H1 (cell line): ENCODE measurements around the gene ABCC2. TPM values are rescaled to one million over a fixed set of nuclear protein-coding genes. Genes with fewer than 3 reads are reported as not detected.

Experiments
- CTCF ChIA-PET: fragments of 300-600 bp; sonication (Branson Sonifier 250); formaldehyde crosslinking; loops from one replicate; lab custom pipeline; 2021; ENCODE audit not compliant: partially characterized antibody; lab: Charles Lee
- POLR2A ChIA-PET: fragments of 300-600 bp; sonication (Branson Sonifier 250); formaldehyde crosslinking; loops from one replicate; lab custom pipeline; 2021; ENCODE audit warnings: inconsistent platforms; ENCODE audit not compliant: partially characterized antibody; lab: Charles Lee
- DNase-seq, 2 experiments: peaks; one replicate each; pipeline versions ENCODE4 v3.0.0 to v3.0.0-alpha.2; 2010 to 2022; ENCODE audit warnings: low spot score in 2 of 2, low read depth in 1 of 2, mixed read lengths in 1 of 2
- FAIRE-seq: peaks from 2 replicates; lab custom pipeline; 2011; peaks lifted over from hg19 to GRCh38; lab: Jason Lieb, UNC
- H2AFZ ChIP-seq: 2 replicates; pipeline ENCODE4 v1.8.1; 2012; ENCODE audit warnings: low read length, inconsistent platforms
- H2AK5ac ChIP-seq: 2 replicates; pipeline ENCODE4 v1.6.1; 2013; ENCODE audit warnings: low read depth, low read length
- H2BK120ac ChIP-seq: replicated peaks from 2 replicates; pipeline ENCODE3; 2013; ENCODE audit warnings: low read depth, low read length, inconsistent platforms
- H2BK12ac ChIP-seq: 2 replicates; pipeline ENCODE4 v1.6.1; 2013; ENCODE audit warnings: low read depth, low read length
- H2BK15ac ChIP-seq: 2 replicates; pipeline ENCODE4 v1.6.1; 2013; ENCODE audit warnings: low read length
- H2BK20ac ChIP-seq: 2 replicates; pipeline ENCODE4 v1.6.1; 2013; ENCODE audit warnings: low read length
- H2BK5ac ChIP-seq: 2 replicates; pipeline ENCODE4 v1.6.1; 2013; ENCODE audit warnings: low read depth, low read length
- H3K14ac ChIP-seq: 2 replicates; pipeline ENCODE4 v1.6.1; 2013; ENCODE audit warnings: inconsistent platforms; ENCODE audit not compliant: insufficient read length
- H3K18ac ChIP-seq: 2 replicates; pipeline ENCODE4 v1.6.1; 2013; ENCODE audit warnings: low read length; ENCODE audit errors: extremely low read depth
- H3K23ac ChIP-seq: 2 replicates; pipeline ENCODE4 v1.6.1; 2013; ENCODE audit warnings: inconsistent platforms; ENCODE audit not compliant: insufficient read length
- H3K23me2 ChIP-seq: 2 replicates; pipeline ENCODE4 v1.6.1; 2013; ENCODE audit warnings: low read depth, low read length
- H3K27ac ChIP-seq: 2 replicates; pipeline ENCODE4 v1.6.1; 2011; ENCODE audit warnings: low read depth, low read length, inconsistent platforms
- H3K27me3 ChIP-seq, 4 experiments: replicated peaks in 1 of 4; 1 replicate in 1 of 4; 2 replicates in 3 of 4; pipeline versions ENCODE4 v1.6.1 to v1.8.1; 2011 to 2013; ENCODE audit warnings: low read length in 3 of 4, mild to moderate bottlenecking in 3 of 4, inconsistent platforms in 2 of 4, mixed read lengths in 2 of 4, moderate library complexity in 1 of 4; ENCODE audit not compliant: control insufficient read depth in 3 of 4, insufficient read depth in 3 of 4; ENCODE audit errors: extremely low read depth in 1 of 4
- H3K36me3 ChIP-seq, 4 experiments: 2 replicates each; pipeline versions ENCODE4 v1.6.1 to v1.8.1; 2011 to 2013; ENCODE audit warnings: mild to moderate bottlenecking in 4 of 4, low read length in 3 of 4, moderate library complexity in 2 of 4, control low read depth in 1 of 4, inconsistent platforms in 1 of 4; ENCODE audit not compliant: insufficient read depth in 4 of 4, control insufficient read depth in 2 of 4
- H3K4ac ChIP-seq: replicated peaks from 2 replicates; pipeline ENCODE3; 2013; ENCODE audit warnings: low read length, low read depth, mixed read lengths, inconsistent platforms; ENCODE audit not compliant: insufficient read length
- H3K4me1 ChIP-seq, 4 experiments: replicated peaks in 1 of 4; 1 replicate in 1 of 4; 2 replicates in 3 of 4; pipeline versions ENCODE4 v1.6.1 to v1.8.1; 2011 to 2013; ENCODE audit warnings: low read length in 3 of 4, inconsistent platforms in 2 of 4, mixed read lengths in 1 of 4; ENCODE audit not compliant: insufficient read depth in 4 of 4, control insufficient read depth in 3 of 4
- H3K4me2 ChIP-seq, 2 experiments: 2 replicates each; pipeline versions ENCODE4 v1.6.1 to v1.8.1; 2011 to 2013; ENCODE audit warnings: low read depth in 2 of 2, low read length in 2 of 2, control low read depth in 1 of 2, inconsistent platforms in 1 of 2, mild to moderate bottlenecking in 1 of 2; ENCODE audit not compliant: insufficient read depth in 1 of 2
- H3K4me3 ChIP-seq, 4 experiments: fragments of 200-600, 300-600 bp in 1 of 4; sonication (generic), shearing (Covaris generic), sonication (Bioruptor Twin) in 1 of 4; 2 replicates each; pipeline versions ENCODE4 v1.5.1 to v1.8.1; 2011 to 2016; ENCODE audit warnings: low read length in 4 of 4, low read depth in 3 of 4, control low read depth in 2 of 4, inconsistent platforms in 2 of 4, mild to moderate bottlenecking in 2 of 4, mixed read lengths in 1 of 4, moderate library complexity in 1 of 4; ENCODE audit not compliant: insufficient read depth in 2 of 4; ENCODE audit errors: extremely low read depth in 1 of 4
- H3K56ac ChIP-seq: replicated peaks from 2 replicates; pipeline ENCODE3; 2013; ENCODE audit warnings: low read depth, mild to moderate bottlenecking, mixed read lengths, low read length, inconsistent platforms; ENCODE audit not compliant: insufficient read length
- H3K79me1 ChIP-seq: 2 replicates; pipeline ENCODE4 v1.6.1; 2013; ENCODE audit warnings: low read depth, low read length, control low read depth
- H3K79me2 ChIP-seq, 2 experiments: 2 replicates each; pipeline versions ENCODE4 v1.6.1 to v1.8.1; 2012 to 2013; ENCODE audit warnings: low read length in 2 of 2, mild to moderate bottlenecking in 2 of 2, inconsistent platforms in 1 of 2; ENCODE audit not compliant: insufficient read depth in 2 of 2, control insufficient read depth in 1 of 2
- H3K9ac ChIP-seq, 4 experiments: replicated peaks in 1 of 4; 1 replicate in 1 of 4; 2 replicates in 3 of 4; pipeline versions ENCODE4 v1.6.1 to v1.8.1; 2011 to 2013; ENCODE audit warnings: low read depth in 3 of 4, low read length in 3 of 4, control low read depth in 2 of 4, mild to moderate bottlenecking in 2 of 4, moderate library complexity in 2 of 4, inconsistent platforms in 1 of 4; ENCODE audit errors: extremely low read depth in 1 of 4
- H3K9me3 ChIP-seq, 2 experiments: 2 replicates each; pipeline versions ENCODE4 v1.6.1 to v1.8.1; 2012 to 2013; ENCODE audit warnings: mild to moderate bottlenecking in 2 of 2, moderate library complexity in 2 of 2, control low read depth in 1 of 2, inconsistent platforms in 1 of 2, low read depth in 1 of 2, low read length in 1 of 2, mixed read lengths in 1 of 2; ENCODE audit not compliant: insufficient read depth in 2 of 2
- H4K20me1 ChIP-seq, 2 experiments: replicated peaks in 1 of 2; 2 replicates each; pipeline versions ENCODE3 to v1.8.1; 2011 to 2013; ENCODE audit warnings: inconsistent platforms in 2 of 2, low read length in 2 of 2, mild to moderate bottlenecking in 1 of 2; ENCODE audit not compliant: insufficient read depth in 2 of 2, control insufficient read depth in 1 of 2
- H4K5ac ChIP-seq: 2 replicates; pipeline ENCODE4 v1.6.1; 2013; ENCODE audit warnings: low read length, low read depth, mixed read lengths, inconsistent platforms; ENCODE audit not compliant: insufficient read length
- H4K8ac ChIP-seq: 2 replicates; pipeline ENCODE4 v1.8.0; 2013; ENCODE audit warnings: mild to moderate bottlenecking, moderate library complexity, low read length, inconsistent platforms; ENCODE audit not compliant: insufficient read depth; ENCODE audit errors: extremely low read depth
- H4K91ac ChIP-seq: replicated peaks from 2 replicates; pipeline ENCODE3; 2013; ENCODE audit warnings: low read length, mixed read lengths, inconsistent platforms; ENCODE audit not compliant: insufficient read length
- CHD1 ChIP-seq: IDR thresholded peaks from 2 replicates; pipeline ENCODE4 v1.6.1; 2012; ENCODE audit warnings: low read depth, low read length, improper control_type of control experiment
- EGR1 ChIP-seq: IDR thresholded peaks from 2 replicates; pipeline ENCODE4 v1.6.1; 2011; ENCODE audit warnings: low read depth, low read length, borderline replicate concordance
- FOSL1 ChIP-seq: IDR thresholded peaks from 2 replicates; pipeline ENCODE4 v1.6.1; 2011; ENCODE audit warnings: mild to moderate bottlenecking, low read depth, low read length, moderate library complexity; ENCODE audit not compliant: insufficient read depth
- GTF2F1 ChIP-seq: IDR thresholded peaks from 2 replicates; pipeline ENCODE4 v1.6.1; 2012; ENCODE audit warnings: low read depth, low read length, improper control_type of control experiment, borderline replicate concordance
- KDM5A ChIP-seq: fragments of 200-600 bp; IDR thresholded peaks from 2 replicates; pipeline ENCODE4 v1.7.1; 2012; ENCODE audit warnings: mild to moderate bottlenecking, low read length, inconsistent platforms, mixed read lengths
- RNF2 ChIP-seq: fragments of 200-900, 300-1000 bp; sonication (generic); IDR thresholded peaks from 2 replicates; pipeline ENCODE4 v1.7.1; 2016; ENCODE audit warnings: borderline replicate concordance, low read depth, mild to moderate bottlenecking, antibody characterized with exemption, low read length; ENCODE audit not compliant: poor library complexity, severe bottlenecking; ENCODE audit errors: missing control alignments
- RXRA ChIP-seq: IDR thresholded peaks from 2 replicates; pipeline ENCODE4 v1.6.1; 2011; ENCODE audit warnings: low read depth, mild to moderate bottlenecking, low read length, moderate library complexity; ENCODE audit not compliant: insufficient read depth
- SUZ12 ChIP-seq: fragments of 200-600 bp; sonication (generic); IDR thresholded peaks from 2 replicates; pipeline ENCODE4 v1.6.1; 2012; ENCODE audit warnings: mild to moderate bottlenecking, inconsistent platforms, low read length, moderate library complexity, mixed read lengths
- TAF7 ChIP-seq: optimal IDR thresholded peaks from 2 replicates; pipeline ENCODE3; 2011; ENCODE audit warnings: low read depth, mild to moderate bottlenecking, inconsistent platforms, low read length, moderate library complexity, borderline replicate concordance
- TBP ChIP-seq: IDR thresholded peaks from 2 replicates; pipeline ENCODE4 v1.6.1; 2011; ENCODE audit warnings: low read depth, low read length, improper control_type of control experiment
- ZNF274 ChIP-seq: IDR thresholded peaks from 2 replicates; pipeline ENCODE4 v1.7.0; 2012; ENCODE audit warnings: low read length, borderline replicate concordance; ENCODE audit errors: extremely low read depth
- WGBS, 2 experiments: shearing (Covaris generic) in 1 of 2; methylation state at CpG; one replicate each; pipeline versions ENCODE4 v1.1.6 to v1.1.7; 2013 to 2015; ENCODE audit warnings: low lambda C conversion rate in 2 of 2, mixed read lengths in 2 of 2, inconsistent platforms in 1 of 2, low coverage in 1 of 2, missing lambda C conversion rate in 1 of 2; ENCODE audit not compliant: insufficient replicate concordance in 2 of 2, insufficient coverage in 1 of 2, insufficient read length in 1 of 2; ENCODE audit errors: extremely low coverage in 1 of 2, missing lambda C conversion rate in 1 of 2; 5-methylcytosine and 5-hydroxymethylcytosine counted together
- polyA plus RNA-seq, 7 experiments: library from polyadenylated mRNA; depleted of rRNA in 3 of 7; stranded (reverse) in 5 of 7; unstranded in 2 of 7; fragments of >200 nt in 5 of 7; fragments of 200-250 nt in 2 of 7; gene quantifications; 1 replicate in 5 of 7; 2 replicates in 1 of 7; 4 replicates in 1 of 7; pipeline versions ENCODE4 v1.2.1 to v1.2.3, GENCODE V29; 2011 to 2013; ENCODE audit warnings: missing spikeins in 2 of 7, mixed read lengths in 2 of 7
- total RNA-seq: library from RNA; stranded (reverse); fragmentation: NEBNext Ultra II Directional; extraction: Animal tissue kit (Norgen Biotek cat#: 25700); gene quantifications from 2 replicates; pipeline ENCODE4 v1.2.1, GENCODE V29; 2021
- TF ChIP-seq, protein P1 (sequence below): IDR thresholded peaks from 2 replicates; pipeline ENCODE4 v1.6.1; 2012; ENCODE audit warnings: inconsistent platforms
- TF ChIP-seq, protein P2 (sequence below): IDR thresholded peaks from 2 replicates; pipeline ENCODE4 v1.6.1; 2011; ENCODE audit warnings: low read depth, mild to moderate bottlenecking, low read length; ENCODE audit not compliant: insufficient read depth

The ABCC2 gene
- total and polyA plus RNA-seq, 2 of the 8 experiments (the other 6 are each of a cell fraction or from before 2014, with no cell fraction given), result 0.74 to 1.1 TPM

DNA sequence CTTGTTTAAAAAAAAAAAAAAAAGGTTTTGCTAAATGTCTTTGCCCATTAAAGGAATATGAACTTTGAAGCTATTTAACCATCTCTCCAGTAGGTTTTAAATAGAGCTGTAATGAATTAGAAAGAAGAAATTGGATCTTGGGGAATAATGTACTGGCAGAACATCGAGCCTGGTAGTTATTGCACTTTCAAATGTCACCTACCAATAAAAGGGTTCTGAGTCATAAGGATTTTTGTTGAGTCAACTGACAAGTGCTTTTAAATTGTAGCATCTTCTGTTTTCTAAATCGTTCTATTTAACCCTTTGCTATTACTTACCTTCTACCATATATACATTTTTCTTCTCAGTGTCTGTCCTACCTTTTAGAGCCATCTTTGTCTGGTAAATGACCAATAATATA, 39.7 kb upstream of the ABCC2 start:
- CTCF ChIA-PET, result interaction anchor here (0.6 to 1.7 kb wide), 2 partner anchors 10 to 300 kb away, joined by 3 read pairs; no protein-coding TSS in a partner anchor
- Histone ChIP-seq H2AK5ac (no peak overlapping the region), H3K36me3 (peaks cover 16 to 80% (median 42%) of the 10 kb centered on the region in 4 experiments), H3K56ac (no peak overlapping the region), H3K27me3 (no peaks in the 10 kb centered on the region), H3K9me3 (no peaks in the 10 kb centered on the region), H4K5ac (no peak overlapping the region), H3K23me2 (no peaks in the 10 kb centered on the region), H3K27ac (no peak overlapping the region), H3K23ac (no peak overlapping the region), H3K79me2 (no peaks in the 10 kb centered on the region), H3K4me2 (no peak overlapping the region), H3K18ac (no peak overlapping the region), H2BK5ac (no peak overlapping the region), H3K9ac (no peak overlapping the region), H3K4me3 (no peak overlapping the region), H2BK12ac (no peak overlapping the region), H3K14ac (no peak overlapping the region), H3K4me1 (no peaks in the 10 kb centered on the region), H3K79me1 (peaks cover 3% of the 10 kb centered on the region; the same call in 1 of the 2 replicates), H3K4ac (no peak overlapping the region), H4K8ac (no peak overlapping the region), H2BK20ac (no peak overlapping the region), H2BK15ac (no peak overlapping the region), H4K20me1 (peaks cover 0 to 4% of the 10 kb centered on the region in 2 experiments), H4K91ac (no peak overlapping the region), H2AFZ (no peak overlapping the region), H2BK120ac (no peak overlapping the region)
- DNase-seq (no peak), FAIRE-seq (no peak)
- WGBS, 2 experiments, result 87 to 100% methylated on average over 1 to 2 of the region's 2 CpGs
- POLR2A ChIA-PET, result interaction anchor here (1.2 to 1.9 kb wide), 2 partner anchors 10 to 13 kb away, joined by 4 to 8 read pairs; partner anchors contain the start of genes COX15 and CUTC
- TF ChIP-seq CHD1, result no peak
- TF ChIP-seq TBP, result no peak
- no peak for TF ChIP-seq EGR1
- TF ChIP-seq TAF7, result no peak
- TF ChIP-seq KDM5A, result no peak
- TF ChIP-seq ZNF274, result no peak
- TF ChIP-seq GTF2F1, result no peak
- TF ChIP-seq RXRA, result no peak
- no peak for TF ChIP-seq RNF2
- TF ChIP-seq, protein P1, sequence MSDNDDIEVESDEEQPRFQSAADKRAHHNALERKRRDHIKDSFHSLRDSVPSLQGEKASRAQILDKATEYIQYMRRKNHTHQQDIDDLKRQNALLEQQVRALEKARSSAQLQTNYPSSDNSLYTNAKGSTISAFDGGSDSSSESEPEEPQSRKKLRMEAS, result no peak
- TF ChIP-seq SUZ12, result no peak
- TF ChIP-seq FOSL1, result no peak
- TF ChIP-seq, protein P2, sequence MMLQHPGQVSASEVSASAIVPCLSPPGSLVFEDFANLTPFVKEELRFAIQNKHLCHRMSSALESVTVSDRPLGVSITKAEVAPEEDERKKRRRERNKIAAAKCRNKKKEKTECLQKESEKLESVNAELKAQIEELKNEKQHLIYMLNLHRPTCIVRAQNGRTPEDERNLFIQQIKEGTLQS, result no peak
